Gastroesophageal sphincter (tissue), 4 donors: ENCODE data around the gene PRELP. TPM values are rescaled to one million over a fixed set of nuclear protein-coding genes. Genes with fewer than 3 reads are reported as not detected.
A peak's percentile ranks its signal among the peaks of the same experiment; 100 is the strongest.
"Not testable (repeated sequence)": the region's sequence is repeated elsewhere in the genome, so short reads cannot be mapped to it uniquely, and the experiment has no call there.

Experiments used
- ATAC-seq: fragments of 150-250 bp; one replicate; pipeline ENCODE4 v1.9.1; 2016; ENCODE audit warnings: mild to moderate bottlenecking, moderate library complexity
- H3K27ac ChIP-seq, 4 donors: fragments of 200-600 bp; sonication (generic) in 3 of 4; 1 replicate in 3 of 4; 2 replicates in 1 of 4; pipeline ENCODE4 v1.5.1; 2016 to 2019
- H3K27me3 ChIP-seq: fragments of 200-600 bp; sonication (generic); one replicate; pipeline ENCODE4 v1.5.1; 2019
- H3K36me3 ChIP-seq, 2 donors: fragments of 200-600 bp; sonication (generic); one replicate each; pipeline ENCODE4 v1.5.1; 2019; ENCODE audit warnings: control low read depth in 1 of 2
- H3K4me1 ChIP-seq, 3 donors: fragments of 200-600 bp; sonication (generic); 1 replicate in 2 of 3; 2 replicates in 1 of 3; pipeline ENCODE4 v1.5.1; 2016 to 2019; ENCODE audit warnings: control low read depth in 2 of 3
- H3K4me3 ChIP-seq, 2 donors: fragments of 200-600 bp; sonication (generic); one replicate each; pipeline ENCODE4 v1.5.1; 2019; ENCODE audit warnings: mild to moderate bottlenecking in 1 of 2, moderate library complexity in 1 of 2
- H3K9me3 ChIP-seq, 3 donors: fragments of 200-600 bp; sonication (generic); one replicate each; pipeline ENCODE4 v1.5.1; 2017 to 2019; ENCODE audit warnings: control low read depth in 2 of 3
- CTCF ChIP-seq, 4 experiments: fragments of 200-600 bp in 2 of 4; fragments of 450-650 bp in 2 of 4; sonication (generic) in 1 of 4; IDR thresholded peaks; one replicate each; pipeline ENCODE4 v1.5.1; 2017 to 2019; ENCODE audit warnings: antibody characterized with exemption in 4 of 4, mild to moderate bottlenecking in 2 of 4, moderate library complexity in 2 of 4
- EP300 ChIP-seq: sonication (generic); formaldehyde crosslinking; IDR thresholded peaks from one replicate; pipeline ENCODE4 v1.6.1; 2017; ENCODE audit warnings: antibody characterized with exemption, mild to moderate bottlenecking
- POLR2A ChIP-seq, 2 donors: fragments of 450-650 bp; IDR thresholded peaks; one replicate each; pipeline ENCODE4 v1.6.1; 2017; ENCODE audit warnings: antibody characterized with exemption in 2 of 2, mild to moderate bottlenecking in 2 of 2, moderate library complexity in 1 of 2
- POLR2AphosphoS5 ChIP-seq: sonication (generic); formaldehyde crosslinking; IDR thresholded peaks from one replicate; pipeline ENCODE4 v1.6.1; 2017; ENCODE audit warnings: antibody characterized with exemption
- WGBS, 2 donors: methylation state at CpG; one replicate each; pipeline ENCODE4 v1.1.5; 2018; ENCODE audit warnings: low coverage in 1 of 2; 5-methylcytosine and 5-hydroxymethylcytosine counted together
- total RNA-seq, 4 donors: library from RNA; depleted of rRNA; stranded (reverse); fragments of >200 nt; gene quantifications; one replicate each; pipeline ENCODE4 v1.1.0, GENCODE V29; 2016

The PRELP gene
- total RNA-seq, 4 donors from 2014 or later = 63.9 to 149 (median 66.1) TPM

DNA sequence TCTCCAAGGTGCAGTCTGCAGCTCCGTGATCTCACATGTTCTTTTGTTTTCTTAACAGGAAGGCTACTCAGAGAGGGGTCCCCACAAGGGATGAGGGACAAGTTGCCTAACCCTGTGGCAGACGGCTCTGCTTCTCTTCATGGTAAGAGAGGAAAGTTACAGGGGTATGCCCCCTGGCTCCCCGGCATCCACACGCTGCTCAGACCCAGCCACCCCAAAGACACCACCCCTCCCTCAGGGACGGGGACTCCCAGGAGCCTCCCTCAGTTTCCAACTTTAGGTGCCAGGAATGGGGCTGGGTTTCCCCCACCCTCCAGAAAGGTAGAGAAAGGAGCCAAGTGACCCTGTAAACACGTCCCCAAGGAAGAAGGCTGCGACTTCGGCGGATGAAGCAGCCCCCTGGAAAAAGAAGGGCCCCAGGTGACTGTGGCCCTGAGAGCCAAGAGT is 38.0 kb downstream of the PRELP start:
- H3K27me3 ChIP-seq = no peaks in the 10 kb centered on the region
- no peaks in the 10 kb centered on the region for H3K9me3 ChIP-seq
- no peak overlapping the region for H3K4me3 ChIP-seq
- no peaks in the 10 kb centered on the region for H3K36me3 ChIP-seq
- peak overlapping the region; percentile 75 to 88 (median 84) for H3K27ac ChIP-seq
- peaks cover 12 to 52% (median 17%) of the 10 kb centered on the region in 3 donors for H3K4me1 ChIP-seq
- TF ChIP-seq POLR2A (IDR thresholded peaks at IDR 0.05) = no peak
- no peak for TF ChIP-seq CTCF (IDR thresholded peaks at IDR 0.05)
- TF ChIP-seq POLR2AphosphoS5 = no peak
- TF ChIP-seq EP300 = no peak
- ATAC-seq = no peak
- WGBS, 2 donors = no CpG with 5 or more reads among the region's 9 CpGs

DNA sequence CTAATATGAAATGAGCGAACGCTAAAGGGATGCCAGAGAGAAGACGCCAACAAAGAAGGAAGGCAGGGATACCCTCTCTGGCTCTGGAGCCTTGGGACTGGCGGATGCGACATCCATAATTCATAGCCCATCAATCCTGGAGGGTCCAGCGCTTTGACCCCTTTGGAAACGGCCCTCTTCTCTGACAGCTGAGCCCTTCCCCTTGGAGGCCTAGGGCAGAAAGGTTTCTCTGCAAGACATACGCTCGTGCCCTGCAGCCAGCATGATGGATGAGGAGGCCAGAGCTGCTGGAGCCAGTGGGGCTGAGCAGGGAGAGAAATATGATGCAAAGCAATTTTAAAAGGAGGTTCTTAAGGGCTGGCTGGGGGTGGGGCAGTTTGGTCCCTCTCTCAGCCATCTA is 40.6 kb downstream of the PRELP start:
- Histone ChIP-seq H3K36me3 (no peaks in the 10 kb centered on the region), H3K27ac (no peak overlapping the region), H3K27me3 (no peaks in the 10 kb centered on the region), H3K9me3 (no peaks in the 10 kb centered on the region), H3K4me1 (peaks cover 12 to 55% (median 25%) of the 10 kb centered on the region in 3 donors), H3K4me3 (no peak overlapping the region)
- ATAC-seq = no peak
- WGBS, 2 donors = 81 to 86% methylated on average over 7 to 9 of the region's 9 CpGs
- no peak for TF ChIP-seq POLR2A (IDR thresholded peaks at IDR 0.05)
- no peak for TF ChIP-seq POLR2AphosphoS5
- no peak for TF ChIP-seq EP300

- 50 to 67% methylated on average over 3 to 4 of the region's 5 CpGs for WGBS, 2 donors
- Histone ChIP-seq H3K36me3 (no peaks in the 10 kb centered on the region), H3K9me3 (no peaks in the 10 kb centered on the region), H3K27ac (no peak overlapping the region), H3K4me1 (peaks cover 12 to 55% (median 32%) of the 10 kb centered on the region in 3 donors), H3K4me3 (no peak overlapping the region), H3K27me3 (no peaks in the 10 kb centered on the region)
- TF ChIP-seq EP300 = no peak
- TF ChIP-seq CTCF (IDR thresholded peaks at IDR 0.05) = no peak
- ATAC-seq = no peak
Measured at GRCh38 chr1:203516906-203517305, 41.3 kb downstream of the PRELP start.

DNA sequence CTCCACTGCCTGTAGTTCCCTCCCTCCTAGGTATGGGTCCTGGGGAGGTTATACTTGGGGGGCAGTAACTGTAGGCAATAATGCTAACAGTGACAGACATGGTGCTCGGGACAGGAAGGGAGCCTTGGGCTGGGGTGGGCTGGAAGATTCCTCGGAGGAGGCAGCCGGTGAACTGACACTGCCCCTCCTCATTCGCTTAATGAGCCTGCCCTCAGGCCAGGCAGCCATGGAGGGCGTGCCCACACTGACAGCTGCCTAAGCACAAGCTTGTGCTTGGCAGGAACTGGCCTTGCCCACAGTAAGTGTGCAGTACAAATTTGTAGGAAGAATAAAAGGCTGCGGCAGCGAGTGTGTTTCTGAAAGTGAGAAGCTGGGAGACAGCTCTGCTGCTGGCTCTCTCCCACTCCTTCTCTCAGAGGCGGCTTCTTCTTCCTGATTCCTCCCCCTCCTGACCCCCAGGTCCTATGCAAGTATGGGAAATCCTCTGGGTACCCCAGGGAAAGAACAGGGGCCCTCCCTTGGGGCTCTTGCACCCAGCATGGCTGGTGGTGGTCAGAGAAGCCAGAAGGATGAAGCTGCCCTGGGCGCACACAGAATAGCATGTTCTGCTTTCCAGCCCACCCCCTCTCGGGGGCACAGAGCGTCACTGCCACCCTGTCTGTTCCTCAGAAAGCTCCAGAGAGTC is 42.0 kb downstream of the PRELP start:
- no peaks in the 10 kb centered on the region for H3K36me3 ChIP-seq
- H3K4me1 ChIP-seq = peaks cover 11 to 55% (median 29%) of the 10 kb centered on the region in 3 donors
- H3K4me3 ChIP-seq = no peak overlapping the region
- no peak for ATAC-seq
- H3K9me3 ChIP-seq = no peaks in the 10 kb centered on the region
- no peak for TF ChIP-seq POLR2A (IDR thresholded peaks at IDR 0.05)
- no peak for TF ChIP-seq EP300
- TF ChIP-seq POLR2AphosphoS5 = no peak
- no peak for TF ChIP-seq CTCF (IDR thresholded peaks at IDR 0.05)
- no peak overlapping the region for H3K27ac ChIP-seq
- H3K27me3 ChIP-seq = no peaks in the 10 kb centered on the region
- 89 to 90% methylated on average over 2 to 3 of the region's 11 CpGs for WGBS, 2 donors

DNA sequence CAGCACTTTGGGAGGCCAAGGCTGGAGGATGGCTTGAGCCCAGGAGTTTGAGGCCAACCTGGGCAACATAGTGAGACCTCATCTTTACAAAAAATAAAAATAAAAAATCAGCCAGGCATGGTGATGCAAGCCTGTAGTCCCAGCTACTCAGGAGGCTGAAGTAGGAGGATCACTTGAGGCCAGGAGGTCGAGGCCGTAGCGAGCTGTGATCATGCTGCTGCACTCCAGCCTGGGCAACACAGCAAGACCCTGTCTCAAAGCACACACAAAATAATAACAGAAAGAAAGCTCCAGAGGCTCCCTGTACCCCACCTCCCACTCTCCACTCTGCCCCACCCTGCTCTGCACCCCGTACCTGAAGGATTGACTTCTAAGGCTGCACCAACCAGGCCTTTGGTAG is 42.5 kb downstream of the PRELP start:
- ATAC-seq, H3K27me3 ChIP-seq, H3K36me3 ChIP-seq, H3K4me3 ChIP-seq, H3K27ac ChIP-seq, H3K9me3 ChIP-seq: not testable (repeated sequence)
- 100% methylated on average over 2 of the region's 4 CpGs for WGBS, 2 donors
- H3K4me1 ChIP-seq = peaks cover 6 to 55% (median 23%) of the 10 kb centered on the region in 3 donors

- 93 to 100% methylated on average over 2 to 3 of the region's 7 CpGs for WGBS, 2 donors
- H3K27ac ChIP-seq = no peak overlapping the region
- H3K4me1 ChIP-seq = peaks cover 3 to 55% (median 19%) of the 10 kb centered on the region in 3 donors
- H3K27me3 ChIP-seq = no peaks in the 10 kb centered on the region
- no peak for ATAC-seq
- H3K36me3 ChIP-seq = no peaks in the 10 kb centered on the region
- no peaks in the 10 kb centered on the region for H3K9me3 ChIP-seq
- TF ChIP-seq POLR2A (IDR thresholded peaks at IDR 0.05) (no peak), EP300 (no peak), POLR2AphosphoS5 (no peak), CTCF (IDR thresholded peaks at IDR 0.05) (no peak)
- no peak overlapping the region for H3K4me3 ChIP-seq
Measured at GRCh38 chr1:203518541-203518940, 42.9 kb downstream of the PRELP start.
